OCI-LY1 (cell line): Measurements from ENCODE around the gene MNAT1.

Source experiments
- CTCF ChIP-seq: fragments of 200-600 bp; sonication (generic), shearing (Covaris generic); IDR thresholded peaks from 2 replicates; pipeline ENCODE4 v1.5.1; 2017; ENCODE audit warnings: mild to moderate bottlenecking, antibody characterized with exemption, low read length, moderate library complexity, mixed read lengths
- EZH2 ChIP-seq: fragments of 200-600 bp; sonication (generic), shearing (Covaris generic); IDR thresholded peaks from 2 replicates; pipeline ENCODE4 v1.8.0; 2017; ENCODE audit warnings: borderline replicate concordance, mixed run types, mild to moderate bottlenecking, antibody characterized with exemption, low read length, moderate library complexity, mixed read lengths

- no peak for TF ChIP-seq CTCF
- TF ChIP-seq EZH2 = no peak
Measured at GRCh38 chr14:60970146-60970545, 235.6 kb downstream of the MNAT1 start.
